ENCODE data around the gene PTGIS.

DNA sequence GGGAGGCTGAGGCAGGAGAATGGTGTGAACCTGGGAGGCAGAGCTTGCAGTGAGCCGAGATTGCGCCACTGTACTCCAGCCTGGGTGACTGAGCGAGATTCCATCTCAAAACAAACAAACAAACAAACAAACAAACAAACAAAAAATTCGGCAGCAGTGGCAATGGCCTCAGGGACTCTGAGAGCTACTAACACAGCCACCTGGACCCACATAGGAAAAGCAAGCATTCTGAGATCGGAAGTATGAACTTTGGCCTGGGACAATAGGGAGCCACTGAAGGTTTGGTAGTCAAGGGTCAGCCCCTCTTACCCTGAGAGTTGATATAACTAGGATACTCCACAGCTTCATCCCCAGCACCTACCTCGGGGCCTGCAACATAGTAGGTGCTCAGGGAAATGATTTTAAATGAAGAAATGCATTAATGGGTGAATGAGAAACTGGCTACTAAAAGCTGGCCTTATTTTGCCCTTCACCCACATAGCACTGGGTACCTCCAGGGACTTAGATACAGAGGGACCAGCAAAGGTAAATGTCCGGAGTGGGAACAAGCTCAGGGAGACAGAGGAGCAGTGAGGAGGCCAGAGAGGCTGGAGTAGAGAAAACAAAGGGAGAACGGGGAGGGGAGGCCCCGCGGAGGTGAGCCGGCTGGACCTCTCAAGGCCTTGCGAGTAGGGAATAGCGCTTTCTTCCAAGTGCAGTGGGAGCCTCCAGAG, 46.6 kb upstream of the PTGIS start:
- TF ChIP-seq RAD21 (IDR thresholded peaks at IDR 0.05; ENCODE audit: low read depth): no peak
- no peak for TF ChIP-seq ZBTB7A (IDR thresholded peaks at IDR 0.05; ENCODE audit: low read depth)
- TF ChIP-seq FOXM1 (IDR thresholded peaks at IDR 0.05; ENCODE audit: borderline replicate concordance, low read depth): no peak
- TF ChIP-seq EP300 (IDR thresholded peaks at IDR 0.05; ENCODE audit: borderline replicate concordance): no peak
- TF ChIP-seq, protein P1, sequence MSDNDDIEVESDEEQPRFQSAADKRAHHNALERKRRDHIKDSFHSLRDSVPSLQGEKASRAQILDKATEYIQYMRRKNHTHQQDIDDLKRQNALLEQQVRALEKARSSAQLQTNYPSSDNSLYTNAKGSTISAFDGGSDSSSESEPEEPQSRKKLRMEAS (IDR thresholded peaks at IDR 0.05): no peak
- TF ChIP-seq EGR1 (IDR thresholded peaks at IDR 0.05): no peak
- TF ChIP-seq, protein P2, sequence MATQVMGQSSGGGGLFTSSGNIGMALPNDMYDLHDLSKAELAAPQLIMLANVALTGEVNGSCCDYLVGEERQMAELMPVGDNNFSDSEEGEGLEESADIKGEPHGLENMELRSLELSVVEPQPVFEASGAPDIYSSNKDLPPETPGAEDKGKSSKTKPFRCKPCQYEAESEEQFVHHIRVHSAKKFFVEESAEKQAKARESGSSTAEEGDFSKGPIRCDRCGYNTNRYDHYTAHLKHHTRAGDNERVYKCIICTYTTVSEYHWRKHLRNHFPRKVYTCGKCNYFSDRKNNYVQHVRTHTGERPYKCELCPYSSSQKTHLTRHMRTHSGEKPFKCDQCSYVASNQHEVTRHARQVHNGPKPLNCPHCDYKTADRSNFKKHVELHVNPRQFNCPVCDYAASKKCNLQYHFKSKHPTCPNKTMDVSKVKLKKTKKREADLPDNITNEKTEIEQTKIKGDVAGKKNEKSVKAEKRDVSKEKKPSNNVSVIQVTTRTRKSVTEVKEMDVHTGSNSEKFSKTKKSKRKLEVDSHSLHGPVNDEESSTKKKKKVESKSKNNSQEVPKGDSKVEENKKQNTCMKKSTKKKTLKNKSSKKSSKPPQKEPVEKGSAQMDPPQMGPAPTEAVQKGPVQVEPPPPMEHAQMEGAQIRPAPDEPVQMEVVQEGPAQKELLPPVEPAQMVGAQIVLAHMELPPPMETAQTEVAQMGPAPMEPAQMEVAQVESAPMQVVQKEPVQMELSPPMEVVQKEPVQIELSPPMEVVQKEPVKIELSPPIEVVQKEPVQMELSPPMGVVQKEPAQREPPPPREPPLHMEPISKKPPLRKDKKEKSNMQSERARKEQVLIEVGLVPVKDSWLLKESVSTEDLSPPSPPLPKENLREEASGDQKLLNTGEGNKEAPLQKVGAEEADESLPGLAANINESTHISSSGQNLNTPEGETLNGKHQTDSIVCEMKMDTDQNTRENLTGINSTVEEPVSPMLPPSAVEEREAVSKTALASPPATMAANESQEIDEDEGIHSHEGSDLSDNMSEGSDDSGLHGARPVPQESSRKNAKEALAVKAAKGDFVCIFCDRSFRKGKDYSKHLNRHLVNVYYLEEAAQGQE (IDR thresholded peaks at IDR 0.05; ENCODE audit: low read depth): no peak
- no peak for TF ChIP-seq CEBPB (IDR thresholded peaks at IDR 0.05)
- TF ChIP-seq TAF1 (IDR thresholded peaks at IDR 0.05; ENCODE audit: low read depth): no peak
- TF ChIP-seq, protein P3, sequence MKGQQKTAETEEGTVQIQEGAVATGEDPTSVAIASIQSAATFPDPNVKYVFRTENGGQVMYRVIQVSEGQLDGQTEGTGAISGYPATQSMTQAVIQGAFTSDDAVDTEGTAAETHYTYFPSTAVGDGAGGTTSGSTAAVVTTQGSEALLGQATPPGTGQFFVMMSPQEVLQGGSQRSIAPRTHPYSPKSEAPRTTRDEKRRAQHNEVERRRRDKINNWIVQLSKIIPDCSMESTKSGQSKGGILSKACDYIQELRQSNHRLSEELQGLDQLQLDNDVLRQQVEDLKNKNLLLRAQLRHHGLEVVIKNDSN (IDR thresholded peaks at IDR 0.05): no peak
- TF ChIP-seq YY1 (IDR thresholded peaks at IDR 0.05; ENCODE audit: low read depth): no peak
- TF ChIP-seq TEAD4 (IDR thresholded peaks at IDR 0.05): no peak
- no peak for TF ChIP-seq NFIC (IDR thresholded peaks at IDR 0.05)
- no peak for TF ChIP-seq TCF12 (IDR thresholded peaks at IDR 0.05; ENCODE audit: low read depth)

All from Ishikawa (cell line).